Epithelial cell of esophagus (primary cell): Measurements from ENCODE around the gene FLNC.

ENCODE experiments used
- DNase-seq: peaks from one replicate; pipeline ENCODE4 v3.0.0; 2010; ENCODE audit warnings: low read depth
- H3K4me3 ChIP-seq: 2 replicates; pipeline ENCODE4 v1.5.1; 2011; ENCODE audit warnings: mild to moderate bottlenecking, low read length, control low read depth
- CTCF ChIP-seq: IDR thresholded peaks from 2 replicates; pipeline ENCODE4 v1.5.1; 2011; ENCODE audit warnings: low read depth, mild to moderate bottlenecking, low read length, control low read depth, inconsistent platforms; ENCODE audit not compliant: insufficient read depth; ENCODE audit errors: missing control alignments

The FLNC gene

DNA sequence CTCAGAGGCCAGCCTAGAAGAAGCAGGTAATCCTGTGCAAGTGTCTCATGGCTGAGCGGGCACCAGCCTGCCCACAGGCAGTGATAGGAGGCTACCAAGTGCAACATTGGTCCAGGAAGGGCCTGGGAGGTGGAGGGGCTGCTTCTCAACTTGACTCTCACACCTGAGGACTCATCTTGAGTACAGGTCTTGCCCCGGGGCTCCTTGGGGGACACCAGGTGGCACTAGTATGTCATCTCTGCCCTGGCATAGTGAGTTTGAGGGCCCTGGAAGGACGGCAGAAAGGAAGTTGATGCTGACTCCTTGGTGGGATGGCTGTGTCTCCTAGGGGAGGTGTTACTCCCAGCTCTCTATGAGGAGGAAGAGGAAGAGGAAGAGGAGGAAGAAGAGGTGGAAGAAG is 36.2 kb upstream of the FLNC start:
- TF ChIP-seq CTCF: peak; percentile 15
- DNase-seq: peak; percentile 15
- H3K4me3 ChIP-seq: no peak overlapping the region

- no peak for TF ChIP-seq CTCF
- no peak overlapping the region for H3K4me3 ChIP-seq
- DNase-seq: no peak
These were observed 35.8 kb upstream of the FLNC start for GRCh38 chr7:128794436-128794835.

- H3K4me3 ChIP-seq: no peak overlapping the region
- TF ChIP-seq CTCF: no peak
- DNase-seq: no peak
These were observed 35.1 kb upstream of the FLNC start for GRCh38 chr7:128795129-128795528.

DNA sequence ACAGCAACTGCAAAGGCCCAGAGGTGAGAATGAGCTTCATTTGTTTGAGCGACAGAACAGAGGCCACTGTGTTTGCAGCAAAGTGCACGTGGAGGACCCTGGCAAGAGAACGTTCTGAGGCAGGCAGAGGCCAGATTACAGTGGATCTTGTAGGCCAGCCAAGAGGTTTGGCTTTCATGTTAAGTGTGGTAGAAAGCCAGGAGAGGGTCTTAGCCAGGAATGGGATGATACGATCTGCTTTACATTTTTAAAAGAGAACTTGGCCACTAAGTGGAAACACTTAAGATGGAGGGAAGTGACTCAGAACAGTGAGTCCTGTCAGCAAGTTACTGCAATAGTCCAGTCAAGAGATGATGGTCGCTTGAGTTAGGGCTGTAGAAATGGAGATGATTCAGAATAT is 33.9 kb upstream of the FLNC start:
- peak; percentile 42 for DNase-seq
- TF ChIP-seq CTCF: no peak
- no peak overlapping the region for H3K4me3 ChIP-seq

GRCh38 chr7:128799451-128799850 is 30.8 kb upstream of the FLNC start:
- no peak for TF ChIP-seq CTCF
- H3K4me3 ChIP-seq: no peak overlapping the region
- DNase-seq: no peak

DNA sequence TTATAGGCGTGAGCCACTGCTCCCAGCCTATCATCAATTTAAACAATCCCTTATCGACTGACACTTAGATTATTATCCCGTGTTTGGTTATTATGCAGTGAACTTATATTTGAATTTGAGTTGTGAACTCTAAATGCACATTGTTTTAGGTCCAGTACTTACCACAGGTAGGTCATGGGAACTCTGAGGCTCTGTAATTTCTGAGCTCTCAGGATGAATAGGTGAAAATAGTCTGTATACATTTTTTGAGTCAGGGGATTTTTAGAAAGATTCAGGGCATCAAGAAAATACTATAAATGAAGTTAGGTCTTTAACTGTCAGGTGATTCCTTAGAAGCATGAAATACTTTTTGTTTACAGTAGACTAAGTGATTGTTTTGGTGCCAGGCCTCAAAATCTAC is 29.6 kb upstream of the FLNC start:
- H3K4me3 ChIP-seq: no peak overlapping the region
- no peak for TF ChIP-seq CTCF
- DNase-seq: no peak

- DNase-seq: no peak
- no peak overlapping the region for H3K4me3 ChIP-seq
- TF ChIP-seq CTCF: no peak
These were observed 29.2 kb upstream of the FLNC start for GRCh38 chr7:128801003-128801402.
